Progenitor cell of endocrine pancreas (in vitro differentiated cells): Measurements from ENCODE around the gene OOSP1. TPM values are rescaled to one million over a fixed set of nuclear protein-coding genes. Genes with fewer than 3 reads are reported as not detected.

ENCODE experiments used
- DNase-seq: peaks from one replicate; pipeline ENCODE4 v3.0.0; 2021; ENCODE audit warnings: low spot score; ENCODE audit not compliant: unreplicated experiment
- H3K27ac Mint-ChIP-seq: 2 replicates; pipeline ENCODE4 v1.8.0; 2021; ENCODE audit warnings: mild to moderate bottlenecking, moderate library complexity, mixed read lengths
- H3K27me3 Mint-ChIP-seq: 2 replicates; pipeline ENCODE4 v1.8.0; 2021; ENCODE audit warnings: mixed read lengths
- H3K36me3 Mint-ChIP-seq: 2 replicates; pipeline ENCODE4 v1.8.0; 2022; ENCODE audit warnings: mixed read lengths; ENCODE audit not compliant: insufficient read depth
- H3K4me1 Mint-ChIP-seq: 2 replicates; pipeline ENCODE4 v1.8.0; 2021; ENCODE audit warnings: low read depth, mixed read lengths
- H3K4me3 Mint-ChIP-seq: 2 replicates; pipeline ENCODE4 v1.8.0; 2021; ENCODE audit warnings: low read depth, mild to moderate bottlenecking, moderate library complexity, mixed read lengths
- H3K9me3 Mint-ChIP-seq: 2 replicates; pipeline ENCODE4 v1.8.0; 2021; ENCODE audit warnings: low read depth, mixed read lengths
- CTCF ChIP-seq: fragments of 200-600 bp; sonication (generic); IDR thresholded peaks from one replicate; pipeline ENCODE4 v1.5.0; 2021; ENCODE audit warnings: antibody characterized with exemption, mild to moderate bottlenecking; ENCODE audit not compliant: unreplicated experiment
- total RNA-seq: library from RNA; stranded (reverse); gene quantifications from 2 replicates; pipeline ENCODE4 v1.2.1, GENCODE V29; 2021

The OOSP1 gene
- total RNA-seq, 1 donor from 2014 or later: not detected

GRCh38 chr11:60003729-60004128 is 65.5 kb downstream of the OOSP1 start:
- Mint-ChIP-seq H3K27ac (no peak overlapping the region), H3K4me1 (no peaks in the 10 kb centered on the region), H3K4me3 (no peak overlapping the region), H3K36me3 (no peaks in the 10 kb centered on the region), H3K9me3 (no peaks in the 10 kb centered on the region), H3K27me3 (no peaks in the 10 kb centered on the region)
- no peak for DNase-seq
- no peak for TF ChIP-seq CTCF

- H3K9me3 Mint-ChIP-seq: peaks cover 6% of the 10 kb centered on the region
- DNase-seq: no peak
- no peaks in the 10 kb centered on the region for H3K27me3 Mint-ChIP-seq
- H3K27ac Mint-ChIP-seq: no peak overlapping the region
- no peak for TF ChIP-seq CTCF
- no peaks in the 10 kb centered on the region for H3K36me3 Mint-ChIP-seq
- H3K4me1 Mint-ChIP-seq: no peaks in the 10 kb centered on the region
- H3K4me3 Mint-ChIP-seq: no peak overlapping the region
These were observed 67.1 kb downstream of the OOSP1 start for GRCh38 chr11:60005360-60005759.

Other genes with a start within 250 kb of the OOSP1 start
- gene OR10V1, start 224.6 kb upstream of the OOSP1 start, total RNA-seq: not detected in 2 replicates
- gene STX3, start 183.1 kb upstream of the OOSP1 start, total RNA-seq: 91.5 and 113 TPM in 2 replicates
- 44.2 and 44.7 TPM in 2 replicates for gene MRPL16, start 127.7 kb upstream of the OOSP1 start, total RNA-seq
- 17.9 and 27.1 TPM in 2 replicates for gene CBLIF, start 92.9 kb upstream of the OOSP1 start, total RNA-seq
- 3.2 and 3.5 TPM in 2 replicates for gene TCN1, start 71.9 kb upstream of the OOSP1 start, total RNA-seq
- 0.49 TPM in 1 of 2 replicates, not detected in the other for gene OOSP3, start 59.6 kb upstream of the OOSP1 start, total RNA-seq
- not detected in 2 replicates for gene OOSP4A, start 25.6 kb downstream of the OOSP1 start, total RNA-seq
- gene OOSP4B, start 78.7 kb downstream of the OOSP1 start, total RNA-seq: not detected in 2 replicates
- gene OOSP2, start 102.0 kb downstream of the OOSP1 start, total RNA-seq: not detected in 2 replicates
- gene MS4A3, start 118.2 kb downstream of the OOSP1 start, total RNA-seq: not detected in 2 replicates
- gene MS4A2, start 150.2 kb downstream of the OOSP1 start, total RNA-seq: not detected in 2 replicates
- not detected in 2 replicates for gene MS4A6A, start 244.7 kb downstream of the OOSP1 start, total RNA-seq